RWPE1 (cell line): ENCODE data around the gene TPST2.
A peak's percentile ranks its signal among the peaks of the same experiment; 100 is the strongest.

Experiments used
- CTCF ChIA-PET: fragments of 350-600 bp; sonication (Branson Sonifier 250); formaldehyde crosslinking; extraction: SDS; loops from one replicate; lab custom pipeline; 2021; lab: Yijun Ruan, JAX
- POLR2A ChIA-PET: fragments of 400-600 bp; formaldehyde crosslinking; extraction: SDS; loops from one replicate; lab custom pipeline; 2020; ENCODE audit warnings: antibody characterized with exemption; ENCODE audit not compliant: low non-redundant PET; lab: Yijun Ruan, JAX
- DNase-seq: peaks from one replicate; pipeline ENCODE4 v3.0.0; 2012; ENCODE audit warnings: low spot score
- H3K27ac ChIP-seq: fragments of 450-650 bp; 2 replicates; pipeline ENCODE4 v1.5.1; 2017
- CTCF ChIP-seq: fragments of 450-650 bp; conservative IDR thresholded peaks from 2 replicates; pipeline ENCODE4 v1.5.1; 2017; ENCODE audit warnings: low read depth, mild to moderate bottlenecking

TPST2 gene

GRCh38 chr22:26592421-26592891, 2.5 kb upstream of the TPST2 start:
- no peak overlapping the region for H3K27ac ChIP-seq
- TF ChIP-seq CTCF: no peak
- ChIA-PET POLR2A (no interaction called here), CTCF (no interaction called here)
- DNase-seq: peak; percentile 23

- DNase-seq: peak; percentile 13
- CTCF ChIA-PET: no interaction called here
- POLR2A ChIA-PET: interaction anchor here (0.6 kb wide), 1 partner anchor 8 kb away, joined by 3 read pairs; no protein-coding TSS in a partner anchor
- no peak for TF ChIP-seq CTCF
- H3K27ac ChIP-seq: peak overlapping the region; percentile 68
Observed at GRCh38 chr22:26589367-26589844, 526 bp downstream of the TPST2 start.

GRCh38 chr22:26588729-26589366, 1.1 kb downstream of the TPST2 start:
- ChIA-PET POLR2A (no interaction called here), CTCF (no interaction called here)
- no peak for TF ChIP-seq CTCF
- DNase-seq: no peak
- H3K27ac ChIP-seq: peak overlapping the region; percentile 68

GRCh38 chr22:26587991-26588613, 1.8 kb downstream of the TPST2 start:
- ChIA-PET POLR2A (no interaction called here), CTCF (no interaction called here)
- no peak for TF ChIP-seq CTCF
- no peak for DNase-seq
- H3K27ac ChIP-seq: no peak overlapping the region

- H3K27ac ChIP-seq: peak overlapping the region; percentile 75
- CTCF ChIA-PET: no interaction called here
- TF ChIP-seq CTCF: no peak
- DNase-seq: no peak
- POLR2A ChIA-PET: no interaction called here
Observed at GRCh38 chr22:26586556-26587325, 3.2 kb downstream of the TPST2 start.

GRCh38 chr22:26585104-26585790, 4.7 kb downstream of the TPST2 start:
- ChIA-PET POLR2A (no interaction called here), CTCF (interaction anchor here (0.6 kb wide), 1 partner anchor 67 kb away, joined by 5 read pairs; no protein-coding TSS in a partner anchor)
- peak; percentile 42 for DNase-seq
- no peak for TF ChIP-seq CTCF
- H3K27ac ChIP-seq: peak overlapping the region; percentile 75
